B cell (primary cell): Measurements from ENCODE around the gene APOL3.

Experiments used
- CTCF ChIP-seq: fragments of 200-600 bp; IDR thresholded peaks from one replicate; pipeline ENCODE4 v1.8.0; 2022; ENCODE audit warnings: antibody characterized with exemption, mild to moderate bottlenecking
- EZH2 ChIP-seq: IDR thresholded peaks from 2 replicates; pipeline ENCODE4 v1.6.1; 2012; ENCODE audit warnings: borderline replicate concordance, low read depth, mild to moderate bottlenecking, moderate library complexity, low read length; ENCODE audit not compliant: insufficient read depth, poor library complexity, severe bottlenecking

- TF ChIP-seq CTCF (no peak), EZH2 (no peak)
Observed at GRCh38 chr22:36175892-36176291, 15.3 kb upstream of the APOL3 start.
